PC-9 (cell line): ENCODE measurements around the gene RBMS1. TPM values are rescaled to one million over a fixed set of nuclear protein-coding genes. Genes with fewer than 3 reads are reported as not detected.

Source experiments
- BruUV-seq: library from RNA; stranded (reverse); fragments of 400-500 nt; replicated peaks from 2 replicates; lab custom pipeline; 2021; lab: Mats Ljungman, UMichigan
- CTCF ChIA-PET: fragments of 300-600 bp; sonication (Branson Sonifier 250); formaldehyde crosslinking; loops from one replicate; lab custom pipeline; 2022; ENCODE audit warnings: antibody characterized with exemption; lab: Charles Lee
- POLR2A ChIA-PET: fragments of 300-600 bp; sonication (Branson Sonifier 250); formaldehyde crosslinking; loops from one replicate; lab custom pipeline; 2022; ENCODE audit warnings: antibody characterized with exemption; ENCODE audit not compliant: unreplicated experiment; lab: Charles Lee
- DNase-seq, 2 experiments: peaks; one replicate each; pipeline versions ENCODE4 v3.0.0 to v3.0.0-alpha.2; 2015 to 2022; ENCODE audit warnings: mixed read lengths in 1 of 2
- H2AFZ ChIP-seq: fragments of 200-600 bp; sonication (generic); 2 replicates; pipeline ENCODE4 v1.8.1; 2017; ENCODE audit warnings: antibody characterized with exemption
- H3F3A ChIP-seq: fragments of 200-600 bp; sonication (generic); 2 replicates; pipeline ENCODE4 v1.8.1; 2017; ENCODE audit warnings: antibody characterized with exemption, mild to moderate bottlenecking, low read depth; ENCODE audit not compliant: insufficient read depth
- H3K27ac ChIP-seq: fragments of 200-600 bp; sonication (generic); 2 replicates; pipeline ENCODE4 v1.6.1; 2016; ENCODE audit warnings: mixed run types
- H3K27me3 ChIP-seq: fragments of 200-600 bp; sonication (generic); 2 replicates; pipeline ENCODE4 v1.6.1; 2016; ENCODE audit warnings: low read depth, mixed run types; ENCODE audit not compliant: insufficient read depth
- H3K36me3 ChIP-seq: fragments of 200-600 bp; sonication (generic); 2 replicates; pipeline ENCODE4 v1.6.1; 2016; ENCODE audit warnings: low read depth, mixed run types
- H3K4me1 ChIP-seq: fragments of 200-600 bp; sonication (generic); replicated peaks from 2 replicates; pipeline ENCODE4 v1.6.1; 2016; ENCODE audit warnings: mixed run types; ENCODE audit not compliant: insufficient read depth
- H3K4me2 ChIP-seq: fragments of 200-600 bp; sonication (generic); 2 replicates; pipeline ENCODE4 v1.6.1; 2017; ENCODE audit warnings: mixed run types
- H3K4me3 ChIP-seq: fragments of 200-600 bp; sonication (generic); 2 replicates; pipeline ENCODE4 v1.6.1; 2016; ENCODE audit warnings: mixed run types
- H3K79me2 ChIP-seq: fragments of 200-600 bp; sonication (generic); 2 replicates; pipeline ENCODE4 v1.6.1; 2017; ENCODE audit warnings: low read depth, mixed run types
- H3K9me2 ChIP-seq: fragments of 200-600 bp; sonication (generic); 2 replicates; pipeline ENCODE4 v1.8.1; 2017; ENCODE audit warnings: mild to moderate bottlenecking; ENCODE audit not compliant: insufficient read depth
- H3K9me3 ChIP-seq: fragments of 200-600 bp; sonication (generic); 2 replicates; pipeline ENCODE4 v1.8.1; 2016; ENCODE audit warnings: low read depth; ENCODE audit not compliant: insufficient read depth
- H4K20me1 ChIP-seq: fragments of 200-600 bp; sonication (generic); 2 replicates; pipeline ENCODE4 v1.8.1; 2017; ENCODE audit not compliant: insufficient read depth
- CTCF ChIP-seq: fragments of 200-600 bp; sonication (generic); conservative IDR thresholded peaks from 2 replicates; pipeline ENCODE4 v1.6.1; 2017; ENCODE audit warnings: mixed run types, antibody characterized with exemption, mild to moderate bottlenecking, moderate library complexity
- EZH2 ChIP-seq: fragments of 200-600 bp; sonication (generic); IDR thresholded peaks from 2 replicates; pipeline ENCODE4 v1.8.0; 2017; ENCODE audit warnings: antibody characterized with exemption, low read depth
- intact Hi-C: fragments of 100-400 bp; cut with micrococcal nuclease; formaldehyde crosslinking; loops from one replicate; pipeline ENCODE4 v1.10.0; 2022; ENCODE audit not compliant: unreplicated experiment
- total RNA-seq: library from RNA; stranded (reverse); gene quantifications from 2 replicates; pipeline ENCODE4 v1.2.3, GENCODE V29; 2021

The RBMS1 gene
- total RNA-seq, 1 experiment from 2014 or later: 65.1 TPM

- Histone ChIP-seq H3K4me1 (peaks cover 12% of the 10 kb centered on the region; the same call in 1 of the 2 replicates), H3K9me2 (no peaks in the 10 kb centered on the region), H3K27me3 (no peaks in the 10 kb centered on the region), H3K4me2 (no peak overlapping the region), H2AFZ (no peak overlapping the region), H4K20me1 (no peaks in the 10 kb centered on the region), H3K27ac (peak overlapping the region; percentile 29; the same call in 1 of the 2 replicates), H3K4me3 (no peak overlapping the region), H3K79me2 (peaks cover 51% of the 10 kb centered on the region), H3K36me3 (no peaks in the 10 kb centered on the region), H3F3A (no peaks in the 10 kb centered on the region; the same call in 1 of the 2 replicates), H3K9me3 (no peaks in the 10 kb centered on the region)
- intact Hi-C loops: no loop called here
- BruUV-seq: no TSS peak
- TF ChIP-seq CTCF (no peak), EZH2 (no peak)
- ChIA-PET POLR2A (interaction anchor here (0.6 kb wide), 1 partner anchor 1611 kb away, joined by 4 read pairs; no protein-coding TSS in a partner anchor), CTCF (no interaction called here)
- no peak for DNase-seq
These were observed 28.6 kb downstream of the RBMS1 start for GRCh38 chr2:160465002-160465401.

GRCh38 chr2:160464017-160464416 is 29.6 kb downstream of the RBMS1 start:
- Histone ChIP-seq H3K36me3 (no peaks in the 10 kb centered on the region), H4K20me1 (no peaks in the 10 kb centered on the region), H3K4me1 (peaks cover 12% of the 10 kb centered on the region; the same call in 1 of the 2 replicates), H3K4me2 (no peak overlapping the region), H3F3A (no peaks in the 10 kb centered on the region; the same call in 1 of the 2 replicates), H2AFZ (no peak overlapping the region), H3K27me3 (no peaks in the 10 kb centered on the region), H3K79me2 (peaks cover 42% of the 10 kb centered on the region), H3K9me3 (no peaks in the 10 kb centered on the region), H3K9me2 (no peaks in the 10 kb centered on the region), H3K27ac (no peak overlapping the region), H3K4me3 (no peak overlapping the region)
- no peak for DNase-seq
- TF ChIP-seq CTCF (no peak), EZH2 (no peak)
- POLR2A ChIA-PET: no interaction called here
- intact Hi-C loops: no loop called here
- no TSS peak for BruUV-seq
- CTCF ChIA-PET: no interaction called here

- H3K9me2 ChIP-seq: no peaks in the 10 kb centered on the region
- peaks cover 39% of the 10 kb centered on the region for H3K79me2 ChIP-seq
- no peaks in the 10 kb centered on the region for H3K36me3 ChIP-seq
- ChIA-PET POLR2A (no interaction called here), CTCF (no interaction called here)
- H3K4me1 ChIP-seq: peaks cover 12% of the 10 kb centered on the region; the same call in 1 of the 2 replicates
- no peaks in the 10 kb centered on the region for H3K27me3 ChIP-seq
- no peak overlapping the region for H3K4me2 ChIP-seq
- H3K27ac ChIP-seq: no peak overlapping the region
- H3F3A ChIP-seq: no peaks in the 10 kb centered on the region; the same call in 1 of the 2 replicates
- no peak for TF ChIP-seq CTCF
- no peak for TF ChIP-seq EZH2
- no peaks in the 10 kb centered on the region for H3K9me3 ChIP-seq
- intact Hi-C loops: no loop called here
- H4K20me1 ChIP-seq: no peaks in the 10 kb centered on the region
- no peak overlapping the region for H3K4me3 ChIP-seq
- no TSS peak for BruUV-seq
- no peak overlapping the region for H2AFZ ChIP-seq
- DNase-seq: no peak
These were observed 30.4 kb downstream of the RBMS1 start for GRCh38 chr2:160463245-160463644.
